Activated T-helper 1 cell treated with Interleukin-2 at 50 U/mL for 16 hours (primary cell): Measurements from ENCODE around the gene NIPA2.

Source experiments
- DNase-seq: peaks from one replicate; pipeline ENCODE4 v3.0.0-alpha.2; 2020; ENCODE audit warnings: low read depth

NIPA2 gene

DNA sequence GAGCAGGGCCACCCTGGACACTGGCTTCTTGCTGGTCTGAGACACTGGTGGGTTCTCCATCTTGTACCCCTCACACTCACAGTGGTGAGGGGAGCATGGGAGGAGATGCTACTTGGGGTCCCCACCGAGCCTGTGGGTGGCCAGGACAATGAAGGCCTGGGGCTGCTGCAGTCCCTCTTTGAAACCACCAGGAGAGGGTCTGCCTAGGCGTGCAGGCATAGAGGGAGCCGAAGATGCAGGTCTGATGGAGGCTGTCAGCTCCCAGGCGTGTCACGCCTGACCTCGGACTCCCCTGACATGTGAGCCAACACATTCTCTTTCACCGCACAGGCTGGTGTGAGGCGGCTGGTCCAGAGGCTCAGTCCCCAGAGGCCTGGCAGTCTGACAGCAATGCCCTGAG is 39.1 kb downstream of the NIPA2 start:
- DNase-seq = no peak

DNA sequence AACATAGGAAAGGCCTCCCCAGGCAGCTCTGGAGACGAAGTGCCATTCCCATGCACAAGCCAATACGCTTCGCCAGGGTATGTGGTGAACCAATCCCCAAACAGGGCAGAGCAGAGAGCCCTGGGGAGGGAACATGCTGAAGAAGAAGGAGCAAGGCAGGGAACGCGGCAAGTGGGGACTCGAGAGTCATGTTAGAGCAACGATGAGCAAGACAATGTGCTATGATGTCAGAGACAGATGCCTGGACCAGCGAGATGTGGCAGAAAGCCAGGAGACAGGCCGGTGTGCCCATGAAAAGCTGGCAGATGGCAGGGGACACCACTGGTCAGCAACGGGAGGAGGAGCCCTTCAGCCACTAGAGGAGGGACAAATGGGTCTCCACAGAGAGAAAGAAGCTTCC is 39.6 kb downstream of the NIPA2 start:
- no peak for DNase-seq

DNA sequence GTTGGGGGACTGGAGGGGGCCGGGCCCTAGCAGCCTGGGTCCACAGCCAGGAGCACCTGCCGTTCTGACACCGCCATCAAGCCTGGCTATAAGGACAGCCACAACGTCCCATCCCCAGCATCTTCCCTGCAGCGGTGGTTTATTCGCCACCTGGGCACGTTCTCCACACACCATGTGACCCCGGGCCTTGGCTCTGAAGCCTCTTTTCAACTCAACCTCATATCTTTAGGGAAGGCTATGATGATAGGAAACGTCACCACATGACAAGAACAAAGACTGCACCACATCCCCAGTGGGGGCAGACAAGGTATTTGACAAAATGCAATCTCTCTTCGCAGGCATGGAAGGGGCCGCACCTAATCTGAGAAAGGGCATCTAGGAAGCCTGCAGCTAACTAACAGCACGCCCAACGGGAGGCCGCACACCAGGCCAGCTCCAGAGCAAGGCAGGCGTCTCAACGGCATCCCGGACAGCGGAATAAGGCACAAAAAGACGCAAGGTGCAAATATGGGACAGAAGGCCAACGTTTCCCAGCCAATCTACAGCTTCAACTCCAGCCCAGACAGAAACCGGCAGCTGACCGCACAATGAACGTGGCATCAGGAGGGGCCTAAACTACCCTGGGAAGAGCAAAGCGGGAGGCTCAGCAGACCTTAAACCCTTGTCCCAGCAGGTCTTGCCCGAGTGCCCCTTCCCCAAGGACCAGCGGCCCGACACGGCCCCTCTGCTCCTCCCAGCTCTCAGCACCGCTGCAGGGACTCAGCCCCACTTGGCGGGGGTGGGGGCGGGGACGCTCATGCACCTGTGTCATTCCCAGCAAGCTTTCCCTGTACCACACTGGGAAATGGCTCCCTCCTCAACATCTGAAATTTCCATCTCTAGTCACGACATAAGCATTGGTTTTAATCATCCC is 41.9 kb downstream of the NIPA2 start:
- no peak for DNase-seq

DNA sequence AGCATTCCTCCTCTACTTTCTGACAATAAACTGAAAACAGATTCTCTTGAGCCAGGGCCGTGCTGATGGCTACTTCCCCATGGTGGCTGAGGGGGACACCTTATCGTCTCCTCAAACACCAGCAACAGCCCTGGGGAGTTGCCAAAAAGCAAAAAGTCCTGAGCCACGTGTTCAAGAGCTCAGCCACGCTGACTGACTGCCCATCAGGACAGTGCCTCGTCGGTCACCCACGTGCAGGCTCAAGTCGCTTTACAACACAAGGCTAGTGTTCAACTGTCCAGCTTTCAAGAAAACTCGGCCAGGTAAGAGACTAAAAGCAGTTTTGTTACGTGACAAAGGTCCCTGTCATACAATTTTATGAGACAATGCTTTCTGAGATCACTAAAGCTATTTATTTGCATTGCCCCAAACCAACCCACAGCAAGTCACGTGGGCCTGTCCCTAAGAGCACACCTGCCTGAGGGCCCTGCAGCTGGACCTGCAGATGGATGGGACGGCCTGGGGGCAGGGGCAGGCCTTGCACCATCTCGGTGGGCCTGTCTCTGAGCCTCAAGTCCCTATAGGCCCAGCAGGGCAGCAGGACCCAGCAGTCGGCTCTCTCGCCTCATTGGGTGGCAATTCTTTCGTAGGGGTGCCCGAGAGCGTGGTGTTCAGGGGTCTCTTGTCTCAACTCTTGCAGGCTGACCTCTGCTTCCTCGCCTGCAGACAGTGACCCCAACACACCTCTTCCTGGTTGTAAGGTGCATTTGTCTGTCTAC is 42.7 kb downstream of the NIPA2 start:
- DNase-seq = no peak

- DNase-seq = no peak
These were observed 43.4 kb downstream of the NIPA2 start for GRCh38 chr15:22881739-22882440.

GRCh38 chr15:22883196-22883595 is 44.7 kb downstream of the NIPA2 start:
- DNase-seq = no peak

DNA sequence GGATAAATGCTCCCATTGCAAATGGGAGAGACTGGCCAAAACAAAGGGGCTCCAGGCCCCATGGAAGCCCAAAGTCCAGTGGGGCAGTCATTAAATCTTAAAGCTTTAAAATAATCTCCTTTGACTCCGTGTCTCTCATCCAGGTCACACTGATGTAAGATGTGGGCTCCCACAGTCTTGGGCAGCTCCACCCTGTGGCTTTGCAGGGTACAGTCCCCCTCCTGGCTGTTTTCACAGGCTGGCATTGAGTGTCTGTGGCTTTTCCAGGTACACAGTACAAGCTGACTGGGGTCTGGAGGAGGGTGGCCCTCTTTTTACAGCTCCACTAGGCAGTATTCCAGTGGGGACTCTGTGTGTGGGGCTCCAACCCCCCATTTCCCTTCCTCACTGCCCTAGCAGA is 45.9 kb downstream of the NIPA2 start:
- DNase-seq = no peak

DNA sequence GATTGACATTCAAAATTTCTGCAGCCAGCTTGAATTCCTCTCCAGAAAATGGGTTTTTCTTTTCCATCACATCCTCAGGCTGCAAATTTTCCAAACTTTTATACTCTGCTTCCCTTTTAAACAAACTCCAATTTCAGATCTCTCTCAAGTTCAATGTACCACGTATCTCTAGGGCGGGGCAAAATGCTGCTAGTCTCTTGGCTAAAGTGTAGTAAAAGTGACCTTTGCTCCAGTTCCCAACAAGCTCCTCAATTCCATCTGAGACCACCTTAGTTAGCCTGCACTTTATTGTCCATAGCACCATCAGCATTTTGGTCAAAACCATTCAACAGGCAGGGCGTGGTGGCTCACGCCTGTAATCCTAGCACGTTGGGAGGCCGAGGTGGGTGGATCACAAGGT is 46.7 kb downstream of the NIPA2 start:
- DNase-seq = no peak

DNA sequence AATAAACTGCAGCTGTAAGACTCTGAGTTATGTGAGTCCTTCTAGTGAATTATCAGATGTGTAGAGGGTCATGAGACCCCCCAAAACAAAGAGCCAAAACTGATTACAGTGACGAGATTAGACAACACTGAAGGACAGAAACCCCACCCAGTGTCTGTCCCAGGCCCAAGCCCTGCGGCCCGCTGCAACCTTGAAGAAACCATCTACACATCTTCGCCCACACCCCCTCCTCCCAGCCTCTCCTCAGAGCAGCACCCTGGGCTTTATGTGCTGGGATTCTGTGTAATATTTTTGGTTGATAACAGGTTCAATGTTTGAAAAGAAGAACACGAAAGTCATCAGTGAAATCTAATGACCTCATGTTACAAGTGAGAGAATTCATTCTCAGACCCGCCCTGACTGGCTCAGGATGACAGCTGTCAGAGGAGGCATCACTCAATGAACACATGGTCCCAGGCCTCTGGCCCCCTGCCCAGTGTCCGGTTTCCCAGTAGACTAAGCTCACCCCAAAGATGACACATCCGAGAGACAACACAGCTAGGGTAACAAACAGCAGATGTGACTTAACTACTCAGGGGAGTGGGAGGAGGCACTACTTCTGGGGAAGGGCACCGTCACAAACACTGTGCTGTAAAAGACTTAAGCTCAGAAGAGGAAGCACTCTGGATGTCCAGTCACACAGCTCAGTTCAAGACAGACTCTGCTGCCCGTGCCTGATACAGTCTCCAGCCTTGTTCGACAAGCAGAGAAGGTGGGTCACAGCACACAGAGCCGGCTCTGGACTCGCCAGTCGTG is 48.9 kb downstream of the NIPA2 start:
- no peak for DNase-seq

GRCh38 chr15:22888120-22888859 is 49.8 kb downstream of the NIPA2 start:
- DNase-seq = no peak

DNA sequence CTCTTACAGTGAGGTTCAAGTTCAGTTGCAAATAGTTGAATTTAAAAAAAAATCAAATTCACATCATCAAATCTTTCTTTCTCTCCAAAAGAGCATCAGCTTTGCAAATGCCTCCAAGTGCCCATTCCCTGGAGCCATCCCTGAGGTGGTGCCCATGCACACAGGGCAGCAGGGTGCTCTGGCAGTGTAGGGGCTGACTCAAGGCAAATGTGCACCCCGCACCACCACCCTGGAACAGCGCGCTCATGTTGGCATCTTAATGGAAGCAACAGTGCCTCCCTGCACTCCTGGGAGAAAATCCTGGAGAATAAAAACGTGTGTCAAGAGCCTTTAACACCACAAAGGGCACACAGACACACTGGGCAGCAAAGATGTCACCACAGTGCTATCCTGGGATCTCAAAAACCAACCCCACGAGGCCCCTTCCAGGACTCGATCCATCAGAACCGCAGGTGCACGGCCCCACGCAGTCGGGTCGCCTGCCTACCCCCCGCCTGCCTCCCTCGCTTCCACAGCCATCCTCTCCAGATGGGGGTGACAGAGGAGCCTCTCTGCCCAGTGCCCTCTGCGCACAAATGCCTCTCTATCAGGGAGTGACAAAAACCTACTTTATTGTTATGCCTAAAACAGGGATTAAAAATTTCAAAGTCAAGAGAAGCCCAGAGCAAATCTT is 50.8 kb downstream of the NIPA2 start:
- no peak for DNase-seq

DNA sequence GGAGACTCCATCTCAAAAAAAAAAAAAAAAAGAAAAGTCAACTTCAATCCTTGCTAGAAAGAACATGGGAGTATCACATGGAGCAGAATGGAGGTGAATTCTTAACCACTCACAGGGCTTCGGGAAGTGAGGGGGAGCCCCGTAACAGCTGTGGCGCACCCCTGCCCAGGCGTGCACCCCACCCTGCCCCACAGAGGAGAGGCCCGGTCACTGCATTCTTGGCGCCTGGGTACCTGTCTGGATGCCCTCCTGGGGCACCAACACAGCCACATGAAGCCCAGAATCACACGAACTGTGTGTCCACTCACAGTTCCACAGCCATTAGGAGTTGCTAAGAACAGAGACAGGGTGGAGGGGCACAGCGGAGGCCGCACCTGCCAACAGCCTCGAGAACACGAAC is 51.8 kb downstream of the NIPA2 start:
- no peak for DNase-seq

GRCh38 chr15:22891426-22892210 is 53.2 kb downstream of the NIPA2 start:
- no peak for DNase-seq

DNA sequence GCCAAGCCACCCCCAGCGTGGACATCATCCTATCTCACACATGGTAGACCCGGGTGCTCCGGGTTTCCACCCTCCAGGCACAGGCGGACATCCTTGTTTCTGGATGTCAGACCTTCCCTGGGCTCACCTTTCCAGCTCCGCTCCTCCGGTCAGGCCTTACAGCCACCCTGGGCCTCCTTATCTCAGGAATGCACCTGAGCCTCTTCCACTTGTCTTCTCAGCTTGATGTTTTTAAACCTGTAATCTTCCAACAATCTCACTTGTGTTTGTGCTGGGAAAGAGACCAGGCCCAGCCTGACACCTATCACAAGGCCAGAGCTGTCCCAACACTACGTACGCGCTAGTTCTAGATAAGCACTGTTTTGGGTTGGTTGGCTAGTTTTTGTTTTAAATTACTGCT is 53.9 kb downstream of the NIPA2 start:
- no peak for DNase-seq

- no peak for DNase-seq
These were observed 54.6 kb downstream of the NIPA2 start for GRCh38 chr15:22893081-22893480.

- no peak for DNase-seq
These were observed 55.4 kb downstream of the NIPA2 start for GRCh38 chr15:22893881-22894280.

DNA sequence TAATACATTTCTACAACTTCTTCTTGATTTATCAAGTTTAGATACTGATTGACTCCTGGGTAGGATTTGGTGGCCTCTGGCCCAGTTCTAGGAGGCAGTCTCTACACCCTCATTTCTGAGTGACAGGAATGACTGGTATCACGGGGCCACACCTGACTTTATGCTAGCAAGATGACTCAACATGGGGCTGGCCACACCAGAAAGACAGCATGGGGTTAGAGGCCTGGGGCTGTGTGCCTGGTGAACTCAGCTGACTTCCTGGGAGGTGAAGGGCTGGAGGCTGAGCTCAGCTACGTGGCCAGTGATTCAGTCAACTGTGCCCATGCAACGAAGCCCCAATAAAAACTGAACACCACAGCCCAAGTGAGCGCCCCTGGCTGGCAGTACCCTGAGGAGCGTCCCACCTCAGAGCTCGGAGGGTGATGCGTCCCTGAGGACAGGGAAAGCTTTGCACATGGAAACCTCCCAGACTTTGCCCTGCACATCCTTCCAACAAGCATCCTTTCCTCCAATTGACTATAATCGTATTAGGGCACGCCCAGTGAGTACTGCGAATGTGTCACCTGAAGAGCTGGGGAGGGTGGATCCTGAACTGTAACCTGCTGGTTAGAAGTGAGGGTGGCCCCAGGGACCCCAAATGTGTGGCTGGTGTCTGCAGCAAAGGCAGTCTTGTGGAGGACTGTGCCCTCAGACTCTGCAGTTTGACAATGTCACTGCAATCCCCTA is 57.2 kb downstream of the NIPA2 start:
- no peak for DNase-seq

GRCh38 chr15:22902046-22902445 is 63.6 kb downstream of the NIPA2 start:
- no peak for DNase-seq

DNA sequence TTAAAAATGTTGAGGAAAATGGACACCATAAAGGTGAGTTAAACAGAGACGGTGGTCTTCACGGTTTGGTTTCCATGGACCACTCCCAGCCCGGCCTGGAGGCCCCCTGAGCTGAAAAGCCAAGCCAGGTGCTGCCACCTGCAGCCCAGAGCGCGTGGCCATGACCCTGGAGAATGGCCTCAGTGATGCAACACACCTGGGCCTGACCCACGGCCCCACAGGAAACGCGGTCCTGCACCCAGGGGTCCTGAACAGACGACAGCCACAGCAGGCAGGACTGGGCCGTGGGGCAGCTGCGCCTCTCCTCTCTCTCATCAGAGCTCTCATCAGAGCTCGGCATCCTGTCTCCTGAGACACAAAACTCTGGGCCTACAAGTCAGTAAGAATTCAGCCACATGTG is 64.1 kb downstream of the NIPA2 start:
- DNase-seq = no peak
